HUES48 (cell line): ENCODE results near the gene NSD2.
A peak's percentile ranks its signal among the peaks of the same experiment; 100 is the strongest.
"Not testable (repeated sequence)": the region's sequence is repeated elsewhere in the genome, so short reads cannot be mapped to it uniquely, and the experiment has no call there.

Experiments
- H3K27ac ChIP-seq: one replicate; pipeline ENCODE4 v1.7.0; 2013; ENCODE audit warnings: low read depth, low read length, inconsistent platforms
- H3K27me3 ChIP-seq: 2 replicates; pipeline ENCODE4 v1.6.1; 2013; ENCODE audit warnings: mild to moderate bottlenecking, low read length; ENCODE audit not compliant: control insufficient read depth, insufficient read depth
- H3K36me3 ChIP-seq: 2 replicates; pipeline ENCODE4 v1.6.1; 2013; ENCODE audit warnings: low read length; ENCODE audit not compliant: control insufficient read depth, insufficient read depth
- H3K4me1 ChIP-seq: 2 replicates; pipeline ENCODE4 v1.6.1; 2013; ENCODE audit warnings: mild to moderate bottlenecking, low read length; ENCODE audit not compliant: control insufficient read depth, insufficient read depth
- H3K4me3 ChIP-seq: 2 replicates; pipeline ENCODE4 v1.5.1; 2013; ENCODE audit warnings: mild to moderate bottlenecking, low read depth, low read length
- H3K9ac ChIP-seq: 2 replicates; pipeline ENCODE4 v1.6.1; 2013; ENCODE audit warnings: mild to moderate bottlenecking, low read depth, low read length, moderate library complexity
- H3K9me3 ChIP-seq: 2 replicates; pipeline ENCODE4 v1.6.1; 2013; ENCODE audit warnings: low read length; ENCODE audit not compliant: control insufficient read depth, insufficient read depth

NSD2 gene

DNA sequence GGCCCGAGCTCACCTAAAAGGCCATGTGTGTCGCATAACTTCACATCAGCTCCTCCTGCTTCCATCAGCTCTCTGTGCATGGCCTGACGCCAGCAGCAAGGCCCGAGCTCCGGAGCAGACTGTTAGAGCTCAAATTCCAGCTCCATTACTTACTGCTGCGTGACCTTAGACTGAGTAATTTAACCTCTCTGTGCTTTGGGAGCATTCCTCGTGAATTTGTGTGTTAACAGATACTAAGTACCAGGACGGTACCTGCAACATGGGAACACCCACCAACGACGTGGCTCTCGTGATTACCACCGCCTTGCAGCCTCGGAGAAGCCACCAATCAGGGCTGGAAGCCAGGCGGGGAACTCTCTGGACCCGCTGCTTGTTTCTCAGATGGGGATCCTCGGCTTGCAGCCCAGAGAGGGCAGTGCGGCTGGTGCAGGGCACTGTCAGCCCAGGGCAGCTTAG is 28.2 kb upstream of the NSD2 start:
- Histone ChIP-seq H3K4me3 (no peak overlapping the region), H3K27ac (no peak overlapping the region), H3K9me3 (no peaks in the 10 kb centered on the region), H3K4me1 (no peaks in the 10 kb centered on the region), H3K9ac (no peak overlapping the region), H3K27me3 (no peaks in the 10 kb centered on the region), H3K36me3 (peaks cover 64% of the 10 kb centered on the region)

DNA sequence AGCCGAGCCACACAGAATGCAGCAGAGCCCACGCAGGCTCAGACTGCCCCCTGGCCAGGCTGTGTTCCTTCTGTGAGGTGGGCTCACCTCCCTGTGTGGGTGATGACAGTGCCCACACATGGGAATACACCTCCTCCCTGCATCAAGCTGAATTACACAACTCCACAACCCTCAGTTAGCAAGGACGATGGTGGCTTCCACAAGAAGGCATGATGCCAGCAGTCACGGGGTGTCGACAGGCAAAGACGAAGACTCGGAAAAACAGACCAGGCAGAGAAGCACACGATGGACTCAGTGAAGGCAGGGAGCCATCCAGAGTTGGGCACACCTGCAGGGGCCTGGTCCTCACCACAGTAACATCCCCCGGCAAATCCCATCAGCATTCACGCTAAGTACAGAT is 27.3 kb upstream of the NSD2 start:
- Histone ChIP-seq H3K36me3 (peaks cover 61% of the 10 kb centered on the region), H3K9me3 (no peaks in the 10 kb centered on the region), H3K4me3 (no peak overlapping the region), H3K27me3 (no peaks in the 10 kb centered on the region), H3K4me1 (no peaks in the 10 kb centered on the region), H3K9ac (no peak overlapping the region), H3K27ac (no peak overlapping the region)

DNA sequence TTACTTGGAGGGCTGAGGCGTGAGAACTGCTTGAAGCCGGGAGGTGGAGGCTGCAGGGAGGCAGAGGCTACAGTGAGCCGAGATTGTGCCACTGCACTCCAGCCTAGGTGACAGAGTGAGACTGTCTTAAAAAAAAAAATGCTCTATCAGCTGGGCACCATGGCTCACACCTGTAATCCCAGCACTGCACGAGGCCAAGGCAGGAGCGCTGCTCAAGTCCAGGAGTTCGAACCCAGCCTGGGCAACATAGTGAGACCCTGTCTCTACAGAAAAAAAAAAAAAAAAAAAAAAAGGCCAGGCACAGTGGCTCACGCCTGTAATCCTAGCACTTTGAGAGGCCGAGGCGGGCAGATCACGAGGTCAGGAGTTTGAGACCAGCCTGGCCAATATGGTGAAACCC is 26.6 kb upstream of the NSD2 start:
- not testable (repeated sequence) for H3K9ac ChIP-seq, H3K4me1 ChIP-seq, H3K9me3 ChIP-seq, H3K27ac ChIP-seq, H3K4me3 ChIP-seq, H3K27me3 ChIP-seq
- H3K36me3 ChIP-seq = peaks cover 56% of the 10 kb centered on the region

- no peaks in the 10 kb centered on the region for H3K4me1 ChIP-seq
- H3K9ac ChIP-seq = no peak overlapping the region
- peaks cover 40% of the 10 kb centered on the region for H3K36me3 ChIP-seq
- no peak overlapping the region for H3K4me3 ChIP-seq
- H3K27ac ChIP-seq = no peak overlapping the region
- no peaks in the 10 kb centered on the region for H3K27me3 ChIP-seq
- H3K9me3 ChIP-seq = no peaks in the 10 kb centered on the region
Observed at GRCh38 chr4:1846580-1846979, 24.6 kb upstream of the NSD2 start.

DNA sequence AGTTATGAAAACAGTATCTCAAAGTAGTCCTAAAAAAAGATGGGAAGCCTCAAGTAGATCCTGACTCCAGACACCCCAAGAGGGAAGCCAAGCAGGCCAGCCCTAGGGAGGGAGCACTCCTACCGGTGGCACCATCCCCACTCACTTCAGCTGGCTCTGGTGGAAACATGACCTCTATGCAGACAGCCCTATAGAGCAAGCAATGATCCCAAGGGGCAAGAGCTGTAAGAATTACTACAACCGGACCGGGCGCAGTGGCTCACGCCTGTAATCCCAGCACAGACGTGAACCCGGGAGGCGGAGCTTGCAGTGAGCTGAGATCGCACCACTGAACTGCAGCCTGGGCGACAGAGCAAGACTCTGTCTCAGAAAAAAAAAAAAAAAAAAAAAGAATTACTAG is 20.9 kb upstream of the NSD2 start:
- H3K27ac ChIP-seq = no peak overlapping the region
- H3K4me1 ChIP-seq = no peaks in the 10 kb centered on the region
- H3K27me3 ChIP-seq = no peaks in the 10 kb centered on the region; the same call in 1 of the 2 replicates
- no peaks in the 10 kb centered on the region for H3K9me3 ChIP-seq
- H3K4me3 ChIP-seq = no peak overlapping the region
- H3K9ac ChIP-seq = no peak overlapping the region
- peaks cover 22% of the 10 kb centered on the region; the same call in 1 of the 2 replicates for H3K36me3 ChIP-seq

DNA sequence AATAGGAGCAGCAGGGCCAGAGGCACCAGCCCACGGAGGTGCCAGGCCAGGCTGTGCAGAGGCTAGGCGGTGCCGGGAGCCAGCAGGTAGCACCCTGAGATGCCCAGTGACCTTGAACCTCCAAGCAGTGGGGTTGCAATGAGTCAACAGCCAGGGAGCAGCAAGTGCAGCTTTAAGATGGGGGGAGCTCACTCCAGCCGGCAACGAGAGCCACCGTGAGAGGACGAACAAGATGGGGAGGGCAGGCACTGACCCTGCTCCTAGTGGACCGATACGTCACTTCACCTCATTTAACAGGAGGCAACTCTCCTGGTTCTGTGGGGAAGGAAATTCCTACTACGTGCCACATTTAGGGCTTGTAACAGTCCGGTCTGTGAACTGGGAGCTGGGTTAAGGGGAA is 20.0 kb upstream of the NSD2 start:
- Histone ChIP-seq H3K4me1 (no peaks in the 10 kb centered on the region), H3K27ac (no peak overlapping the region), H3K9ac (no peak overlapping the region), H3K9me3 (no peaks in the 10 kb centered on the region), H3K36me3 (peaks cover 19% of the 10 kb centered on the region; the same call in 1 of the 2 replicates), H3K4me3 (no peak overlapping the region), H3K27me3 (no peaks in the 10 kb centered on the region; the same call in 1 of the 2 replicates)

- Histone ChIP-seq H3K9ac (no peak overlapping the region), H3K36me3 (peaks cover 13% of the 10 kb centered on the region; the same call in 1 of the 2 replicates), H3K4me1 (no peaks in the 10 kb centered on the region), H3K4me3 (no peak overlapping the region), H3K27ac (no peak overlapping the region), H3K27me3 (peaks cover 6% of the 10 kb centered on the region), H3K9me3 (no peaks in the 10 kb centered on the region)
Observed at GRCh38 chr4:1851575-1852410, 19.4 kb upstream of the NSD2 start.

DNA sequence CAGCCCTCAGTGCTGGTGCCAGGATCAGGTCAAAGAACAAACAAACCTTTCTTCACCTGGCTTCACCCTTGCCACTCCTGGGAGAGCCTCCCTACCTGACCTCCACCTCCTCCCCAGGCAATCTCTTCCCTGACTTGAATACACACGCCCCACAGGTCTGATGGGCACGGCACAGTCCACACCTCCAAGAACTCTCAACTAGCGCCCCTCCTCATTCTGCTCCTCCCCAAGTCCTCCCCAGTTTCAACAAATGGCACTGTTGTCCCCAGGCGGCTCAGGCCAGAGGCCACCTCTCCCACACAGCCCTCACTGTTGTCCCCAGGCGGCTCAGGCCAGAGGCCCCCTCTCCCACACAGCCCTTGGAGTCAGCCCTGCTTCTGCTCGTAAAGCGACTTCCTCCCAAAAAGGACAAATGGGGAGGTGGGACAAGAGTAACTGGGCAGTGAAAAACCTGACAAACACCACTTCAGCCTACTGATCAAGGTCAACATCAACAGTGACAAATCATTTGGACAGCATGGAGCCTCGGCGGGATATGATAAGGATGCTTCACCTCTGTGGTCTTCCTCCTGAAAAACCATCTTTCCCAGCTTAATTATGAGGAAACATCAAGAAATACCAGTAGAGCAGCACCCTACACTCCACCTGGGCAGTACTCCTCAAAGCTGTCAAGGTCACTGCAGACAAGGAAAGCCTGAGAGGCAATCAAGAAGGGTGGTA is 18.1 kb upstream of the NSD2 start:
- Histone ChIP-seq H3K4me3 (no peak overlapping the region), H3K27ac (no peak overlapping the region), H3K36me3 (peaks cover 6% of the 10 kb centered on the region; the same call in 1 of the 2 replicates), H3K9me3 (no peaks in the 10 kb centered on the region), H3K9ac (no peak overlapping the region), H3K27me3 (peaks cover 19% of the 10 kb centered on the region), H3K4me1 (0 out of 2 replicates have a peak, but pooled peaks cover 3% of the 10 kb centered on the region)

DNA sequence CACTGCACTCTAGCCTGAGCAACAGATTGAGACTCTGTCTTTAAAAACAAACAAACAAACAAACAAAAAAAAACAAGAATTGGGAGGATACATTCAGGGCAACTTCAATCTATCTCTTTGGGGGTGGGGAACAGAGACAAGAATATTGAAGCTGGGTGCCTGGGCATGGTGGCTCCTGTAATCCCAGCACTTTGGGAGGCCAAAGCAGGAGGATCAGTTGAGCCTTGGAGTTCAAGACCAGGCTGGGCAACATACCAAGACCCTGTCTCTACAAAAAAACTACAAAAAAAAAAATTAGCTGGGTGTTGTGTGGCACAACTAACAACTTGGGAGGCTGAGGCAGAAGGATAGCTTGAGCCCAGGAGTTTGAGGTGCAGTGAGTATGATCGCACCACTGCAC is 16.4 kb upstream of the NSD2 start:
- peak overlapping the region; percentile 89 for H3K4me3 ChIP-seq
- 0 out of 2 replicates have a peak overlapping the region, but pooled peaks have one; percentile 69 for H3K9ac ChIP-seq
- no peak overlapping the region for H3K27ac ChIP-seq
- peaks cover 36% of the 10 kb centered on the region for H3K27me3 ChIP-seq
- H3K36me3 ChIP-seq = no peaks in the 10 kb centered on the region
- no peaks in the 10 kb centered on the region for H3K9me3 ChIP-seq
- H3K4me1 ChIP-seq = 0 out of 2 replicates have a peak, but pooled peaks cover 3% of the 10 kb centered on the region

DNA sequence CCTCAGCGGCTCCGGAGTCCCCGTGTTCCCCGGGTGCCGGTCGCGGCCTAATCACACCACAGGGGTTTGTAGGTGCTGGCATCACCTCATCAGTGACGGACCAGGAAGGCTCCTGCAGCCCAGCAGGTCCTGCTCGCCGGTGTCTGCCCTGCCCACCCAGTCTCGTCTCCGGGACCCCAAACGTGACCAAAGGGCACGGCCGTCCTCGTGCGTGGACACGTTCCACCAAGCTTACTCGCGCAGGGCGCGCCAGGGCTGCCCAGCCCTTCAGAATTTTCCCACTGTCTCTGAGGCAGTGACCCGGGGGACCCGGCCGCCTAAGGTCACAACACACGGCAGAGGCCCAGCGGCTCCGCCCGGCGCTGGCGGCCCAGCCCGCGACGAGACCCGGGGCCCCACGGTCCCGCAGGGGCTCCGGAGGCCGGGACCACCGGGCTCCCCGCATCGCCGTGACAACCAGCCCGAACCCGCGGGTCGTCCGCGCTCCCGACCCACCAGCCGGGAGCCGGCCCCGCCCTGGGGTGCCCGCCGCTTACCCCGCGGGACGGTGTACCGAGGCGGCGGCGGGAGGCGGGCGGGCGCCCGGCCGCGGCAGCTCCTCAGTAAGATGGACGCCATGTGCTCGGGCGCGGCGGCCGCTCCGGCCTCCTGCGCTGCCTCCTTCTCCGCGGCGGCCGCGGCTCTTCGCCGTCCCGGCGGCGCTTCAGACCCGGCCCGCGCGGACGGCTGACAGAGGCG is 15.7 kb upstream of the NSD2 start:
- peak overlapping the region; percentile 69; the same call in 1 of the 2 replicates for H3K9ac ChIP-seq
- H3K27ac ChIP-seq = no peak overlapping the region
- H3K9me3 ChIP-seq = no peaks in the 10 kb centered on the region
- H3K4me1 ChIP-seq = 0 out of 2 replicates have a peak, but pooled peaks cover 3% of the 10 kb centered on the region
- H3K36me3 ChIP-seq = no peaks in the 10 kb centered on the region
- peaks cover 42% of the 10 kb centered on the region for H3K27me3 ChIP-seq
- H3K4me3 ChIP-seq = peak overlapping the region; percentile 89
